Immature natural killer cell (primary cell): Measurements from ENCODE around the gene ARHGAP33. TPM values are rescaled to one million over a fixed set of nuclear protein-coding genes. Genes with fewer than 3 reads are reported as not detected.

ENCODE experiments used
- DNase-seq, 3 donors: peaks; one replicate each; pipeline ENCODE4 v3.0.0; 2022; ENCODE audit warnings: mixed read lengths in 1 of 3
- H3K27ac Mint-ChIP-seq, 6 donors: one replicate each; pipeline ENCODE4 v1.8.0; 2020; ENCODE audit warnings: mixed read lengths in 6 of 6, mild to moderate bottlenecking in 5 of 6, inconsistent platforms in 4 of 6, moderate library complexity in 3 of 6
- H3K27me3 Mint-ChIP-seq, 3 donors: one replicate each; pipeline ENCODE4 v1.8.0; 2020 to 2021; ENCODE audit warnings: low read depth in 3 of 3, mild to moderate bottlenecking in 3 of 3, mixed read lengths in 3 of 3, moderate library complexity in 3 of 3, inconsistent platforms in 1 of 3
- H3K36me3 Mint-ChIP-seq, 3 donors: one replicate each; pipeline ENCODE4 v1.8.0; 2020; ENCODE audit warnings: mixed read lengths in 3 of 3, inconsistent platforms in 2 of 3, mild to moderate bottlenecking in 2 of 3
- H3K4me1 Mint-ChIP-seq, 2 donors: one replicate each; pipeline ENCODE4 v1.8.0; 2020; ENCODE audit warnings: inconsistent platforms in 2 of 2, mild to moderate bottlenecking in 2 of 2, mixed read lengths in 2 of 2, moderate library complexity in 1 of 2
- H3K4me3 Mint-ChIP-seq, 5 donors: one replicate each; pipeline ENCODE4 v1.8.0; 2020; ENCODE audit warnings: mild to moderate bottlenecking in 5 of 5, mixed read lengths in 5 of 5, inconsistent platforms in 3 of 5, moderate library complexity in 3 of 5
- H3K9me3 Mint-ChIP-seq, 6 donors: one replicate each; pipeline ENCODE4 v1.8.0; 2020; ENCODE audit warnings: mild to moderate bottlenecking in 6 of 6, mixed read lengths in 6 of 6, inconsistent platforms in 4 of 6, moderate library complexity in 3 of 6
- polyA plus RNA-seq, 3 donors: library from polyadenylated mRNA; unstranded; fragments of 300-500 nt; fragmentation: Illumina TruSeq; gene quantifications; one replicate each; pipeline ENCODE4 v1.2.3, GENCODE V29; 2021

The ARHGAP33 gene
- polyA plus RNA-seq, 3 donors from 2014 or later, result 0.37 TPM; not detected in 2

DNA sequence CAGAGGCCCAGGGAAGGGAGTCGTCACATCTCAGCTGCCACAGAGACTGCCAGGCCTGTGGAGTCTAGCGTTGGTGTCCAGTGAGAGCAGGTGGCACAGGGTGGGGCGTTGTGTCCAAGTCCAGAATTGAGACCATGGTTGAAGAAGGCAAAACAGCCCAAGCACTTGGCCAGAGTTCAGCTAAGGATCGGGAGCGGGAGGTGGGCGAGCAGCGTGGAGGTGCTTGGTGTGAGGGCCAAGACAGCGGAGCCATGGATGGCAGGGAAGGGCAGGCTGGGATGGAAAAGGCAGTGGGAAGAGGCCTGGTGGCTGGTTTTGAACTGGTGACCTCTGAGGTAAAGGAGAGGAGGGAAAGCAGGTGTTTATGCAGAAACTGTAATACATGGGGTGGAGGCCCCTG is 41.1 kb upstream of the ARHGAP33 start:
- Mint-ChIP-seq H3K4me3 (no peak overlapping the region), H3K4me1 (peaks cover 0 to 3% of the 10 kb centered on the region in 2 donors), H3K27me3 (peaks cover 0 to 3% (median 3%) of the 10 kb centered on the region in 3 donors), H3K27ac (peak overlapping the region in 5 of 6 donors; percentile 16 to 76 (median 64)), H3K9me3 (no peaks in the 10 kb centered on the region), H3K36me3 (peaks cover 9 to 20% (median 9%) of the 10 kb centered on the region in 3 donors)
- no peak for DNase-seq

DNA sequence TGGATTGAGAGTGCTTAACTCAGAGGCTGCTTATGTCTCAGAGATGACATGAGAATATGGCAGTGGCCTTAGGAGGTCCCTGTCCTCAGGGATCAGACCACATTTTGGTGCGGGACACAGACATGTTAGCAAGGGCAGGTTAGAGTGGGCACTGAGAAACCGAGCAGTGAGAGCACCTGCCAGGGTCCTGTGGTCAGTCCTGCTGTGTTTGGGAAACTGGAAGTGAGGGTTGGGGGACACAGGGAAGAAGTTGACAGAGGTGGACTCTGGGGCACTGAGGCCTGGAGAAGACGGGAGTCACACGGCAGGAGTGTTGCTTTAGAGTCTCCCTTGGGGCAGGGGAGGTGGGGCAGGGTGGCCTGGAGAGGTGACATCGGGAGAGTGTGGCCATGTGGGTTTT is 40.5 kb upstream of the ARHGAP33 start:
- Mint-ChIP-seq H3K4me1 (peaks cover 0 to 5% of the 10 kb centered on the region in 2 donors), H3K9me3 (no peaks in the 10 kb centered on the region), H3K27me3 (peaks cover 0 to 3% (median 3%) of the 10 kb centered on the region in 3 donors), H3K27ac (peak overlapping the region in 3 of 6 donors; percentile 35 to 76 (median 40)), H3K36me3 (peaks cover 5 to 16% (median 9%) of the 10 kb centered on the region in 3 donors), H3K4me3 (no peak overlapping the region)
- no peak for DNase-seq

DNA sequence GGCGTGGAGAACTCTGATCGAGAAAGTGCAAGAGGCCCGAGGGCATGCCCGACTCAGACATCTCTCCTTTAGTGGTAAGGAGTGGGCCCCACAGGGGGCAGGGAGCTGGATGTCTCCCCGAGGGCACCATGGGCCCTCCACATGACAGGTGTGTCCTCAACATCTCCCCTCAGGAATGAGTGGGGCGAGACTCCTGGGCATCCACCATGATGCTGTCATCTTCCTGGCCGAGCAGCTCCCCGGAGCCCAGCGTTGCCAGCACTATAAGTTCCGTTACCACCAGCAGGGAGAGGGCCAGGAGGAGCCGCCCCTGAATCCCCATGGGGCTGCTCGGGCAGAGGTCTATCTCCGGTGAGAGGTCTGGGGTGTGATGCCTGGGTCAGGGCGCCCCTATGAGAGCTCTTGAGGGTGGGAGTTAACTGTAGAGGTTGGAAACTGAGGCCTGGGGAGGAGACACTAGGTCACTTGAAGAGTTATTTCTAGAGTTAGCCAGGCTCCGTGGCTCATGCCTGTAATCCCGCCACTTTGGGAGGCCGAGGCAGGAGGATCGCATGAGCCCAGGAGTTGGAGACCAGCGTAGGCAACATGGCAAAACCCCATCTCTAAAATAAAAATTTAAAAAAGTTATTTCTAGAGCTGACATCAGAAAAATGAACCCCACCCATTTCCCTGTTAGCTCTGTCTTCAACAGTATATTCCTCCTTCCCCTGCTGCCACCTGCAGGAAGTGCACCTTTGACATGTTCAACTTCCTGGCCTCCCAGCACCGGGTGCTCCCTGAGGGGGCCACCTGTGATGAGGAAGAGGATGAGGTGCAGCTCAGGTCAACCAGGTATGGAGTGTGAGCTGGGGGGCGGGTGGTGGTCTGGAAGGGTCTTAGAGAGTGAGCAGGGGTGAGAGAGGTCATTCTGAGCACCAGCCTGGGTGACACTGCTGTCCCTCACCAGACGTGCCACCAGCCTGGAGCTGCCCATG is 38.2 kb upstream of the ARHGAP33 start:
- DNase-seq, result no peak
- Mint-ChIP-seq H3K9me3 (no peaks in the 10 kb centered on the region), H3K4me1 (peaks cover 14 to 17% of the 10 kb centered on the region in 2 donors), H3K27me3 (peaks cover 3 to 9% (median 7%) of the 10 kb centered on the region in 3 donors), H3K4me3 (no peak overlapping the region), H3K36me3 (peaks cover 0 to 11% (median under 1%) of the 10 kb centered on the region in 3 donors), H3K27ac (no peak overlapping the region)

DNA sequence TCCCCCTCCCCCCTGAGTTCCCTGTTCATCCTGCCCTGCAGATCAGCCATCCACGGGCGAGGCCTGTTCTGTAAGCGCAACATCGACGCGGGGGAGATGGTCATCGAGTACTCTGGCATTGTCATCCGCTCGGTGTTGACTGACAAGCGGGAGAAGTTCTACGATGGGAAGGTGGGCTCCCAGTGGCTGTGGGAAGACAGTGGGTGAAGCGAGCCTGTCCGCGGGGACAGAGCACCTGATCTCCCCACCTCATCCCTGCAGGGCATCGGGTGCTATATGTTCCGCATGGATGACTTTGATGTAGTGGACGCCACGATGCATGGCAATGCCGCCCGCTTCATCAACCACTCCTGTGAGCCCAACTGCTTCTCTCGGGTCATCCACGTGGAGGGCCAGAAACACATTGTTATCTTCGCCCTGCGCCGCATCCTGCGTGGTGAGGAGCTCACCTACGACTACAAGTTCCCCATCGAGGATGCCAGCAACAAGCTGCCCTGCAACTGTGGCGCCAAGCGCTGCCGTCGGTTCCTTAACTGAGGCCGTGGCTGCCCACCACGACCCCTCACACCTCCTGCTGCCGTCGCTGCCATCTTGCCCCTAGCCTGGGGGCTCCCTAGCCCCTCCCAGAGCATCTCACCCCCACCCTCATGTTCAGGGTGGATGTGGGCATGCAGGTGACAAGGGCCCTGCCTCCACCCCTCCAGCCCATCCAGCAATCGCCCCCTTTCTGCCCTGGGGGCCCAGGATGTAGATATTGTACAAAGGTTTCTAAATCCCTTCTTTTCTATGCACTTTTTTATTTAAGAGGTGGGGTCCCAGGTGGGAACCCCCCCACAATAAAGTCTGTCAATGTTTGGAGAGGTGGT is 37.1 kb upstream of the ARHGAP33 start:
- peaks cover 0 to 11% (median 5%) of the 10 kb centered on the region in 3 donors for H3K36me3 Mint-ChIP-seq
- peak overlapping the region in 3 of 6 donors; percentile 28 to 48 (median 45) for H3K27ac Mint-ChIP-seq
- no peaks in the 10 kb centered on the region for H3K9me3 Mint-ChIP-seq
- DNase-seq, result no peak
- peaks cover 21 to 25% of the 10 kb centered on the region in 2 donors for H3K4me1 Mint-ChIP-seq
- H3K27me3 Mint-ChIP-seq, result peaks cover 6 to 9% (median 7%) of the 10 kb centered on the region in 3 donors
- H3K4me3 Mint-ChIP-seq, result peak overlapping the region in 3 of 5 donors; percentile 30 to 94 (median 54)

DNA sequence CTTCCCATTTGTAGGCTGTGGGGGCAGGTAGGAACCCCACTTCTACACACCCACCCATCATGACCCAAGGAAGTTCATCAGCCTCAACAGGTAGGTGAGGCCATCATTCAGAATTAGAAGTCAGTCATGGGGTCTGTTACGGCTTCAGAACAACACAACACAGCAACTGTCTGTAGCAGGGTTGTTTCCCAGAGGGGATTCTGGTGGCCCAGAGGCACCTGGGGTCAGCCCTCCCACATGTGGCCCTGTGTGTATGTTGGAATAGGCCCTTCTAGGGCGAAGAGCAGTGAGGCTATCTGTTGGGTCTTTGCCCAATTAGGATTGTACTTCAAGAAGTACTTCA is 36.5 kb upstream of the ARHGAP33 start:
- Mint-ChIP-seq H3K36me3 (peaks cover 0 to 11% (median 5%) of the 10 kb centered on the region in 3 donors), H3K4me1 (peaks cover 24 to 28% of the 10 kb centered on the region in 2 donors), H3K9me3 (no peaks in the 10 kb centered on the region), H3K4me3 (peak overlapping the region in 3 of 5 donors; percentile 30 to 94 (median 54)), H3K27ac (peak overlapping the region in 3 of 6 donors; percentile 28 to 48 (median 45)), H3K27me3 (peaks cover 6 to 9% (median 7%) of the 10 kb centered on the region in 3 donors)
- no peak for DNase-seq

DNA sequence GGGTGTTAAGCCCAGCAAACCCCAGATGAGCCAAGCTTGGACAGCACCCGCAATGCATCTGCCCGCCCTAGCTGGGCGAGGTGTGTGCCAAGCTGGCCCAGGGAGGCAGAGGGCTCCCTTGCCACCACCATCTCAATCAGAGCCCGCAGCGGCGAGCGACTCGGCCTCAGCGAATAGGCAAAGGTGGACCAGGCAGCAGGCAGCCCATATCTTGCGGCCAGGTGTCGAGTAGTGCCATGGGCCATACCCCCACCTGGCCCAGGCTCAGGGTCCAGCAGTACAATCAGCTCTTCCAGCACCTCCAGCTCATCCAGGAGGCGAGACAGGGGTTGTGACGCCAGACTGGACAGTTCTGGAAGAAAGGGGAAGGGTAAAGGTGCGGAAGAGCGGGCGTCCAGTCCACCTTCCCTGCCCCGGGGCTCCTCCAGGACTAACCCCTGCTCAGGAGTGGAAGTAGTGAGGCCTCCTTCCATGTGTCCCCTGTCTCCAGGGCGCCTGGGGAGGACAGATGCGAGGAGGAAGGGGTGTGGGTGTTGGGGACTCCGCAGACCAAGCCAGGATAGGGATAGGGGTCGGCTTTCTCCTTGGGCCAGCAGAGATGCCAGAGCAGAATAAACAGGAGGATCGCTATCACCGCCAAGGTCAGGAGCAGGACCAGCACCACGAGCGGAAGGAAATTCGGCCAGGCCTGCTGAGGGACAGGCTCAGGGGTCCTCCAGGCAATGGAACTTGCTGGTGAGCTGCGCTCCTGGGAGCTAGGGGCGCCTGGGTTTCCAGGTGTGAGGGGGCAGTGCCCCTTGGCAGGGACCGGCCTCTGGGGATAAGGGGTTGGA is 35.9 kb upstream of the ARHGAP33 start:
- H3K27me3 Mint-ChIP-seq, result peaks cover 4 to 9% (median 6%) of the 10 kb centered on the region in 3 donors
- no peaks in the 10 kb centered on the region for H3K9me3 Mint-ChIP-seq
- H3K27ac Mint-ChIP-seq, result peak overlapping the region in 2 of 6 donors; percentile 34 to 45
- peak overlapping the region; percentile 49 to 97 (median 87) for H3K4me3 Mint-ChIP-seq
- peaks cover 0 to 7% (median 5%) of the 10 kb centered on the region in 3 donors for H3K36me3 Mint-ChIP-seq
- DNase-seq, result no peak
- H3K4me1 Mint-ChIP-seq, result peaks cover 31 to 34% of the 10 kb centered on the region in 2 donors

DNA sequence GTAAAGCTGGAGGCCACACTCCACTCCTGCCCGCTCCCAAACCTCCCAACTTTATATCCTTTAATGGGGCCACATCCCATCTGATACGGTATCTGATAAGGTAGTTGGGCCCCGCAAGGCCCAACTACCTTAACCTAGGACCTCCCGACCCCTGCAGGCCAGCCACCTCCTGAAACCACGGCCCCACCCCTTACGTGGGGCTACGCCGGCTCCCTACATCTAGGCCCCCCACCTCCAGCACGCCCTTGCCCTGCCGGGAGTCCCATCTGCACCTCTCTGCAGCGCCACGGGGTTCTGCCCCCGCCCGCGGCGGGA is 35.3 kb upstream of the ARHGAP33 start:
- Mint-ChIP-seq H3K4me1 (peaks cover 34 to 38% of the 10 kb centered on the region in 2 donors), H3K27ac (peak overlapping the region in 3 of 6 donors; percentile 36 to 94 (median 90)), H3K36me3 (peaks cover 0 to 7% (median 5%) of the 10 kb centered on the region in 3 donors), H3K9me3 (no peaks in the 10 kb centered on the region), H3K4me3 (peak overlapping the region; percentile 87 to 97 (median 94)), H3K27me3 (peaks cover 7 to 12% (median 8%) of the 10 kb centered on the region in 3 donors)
- no peak for DNase-seq

DNA sequence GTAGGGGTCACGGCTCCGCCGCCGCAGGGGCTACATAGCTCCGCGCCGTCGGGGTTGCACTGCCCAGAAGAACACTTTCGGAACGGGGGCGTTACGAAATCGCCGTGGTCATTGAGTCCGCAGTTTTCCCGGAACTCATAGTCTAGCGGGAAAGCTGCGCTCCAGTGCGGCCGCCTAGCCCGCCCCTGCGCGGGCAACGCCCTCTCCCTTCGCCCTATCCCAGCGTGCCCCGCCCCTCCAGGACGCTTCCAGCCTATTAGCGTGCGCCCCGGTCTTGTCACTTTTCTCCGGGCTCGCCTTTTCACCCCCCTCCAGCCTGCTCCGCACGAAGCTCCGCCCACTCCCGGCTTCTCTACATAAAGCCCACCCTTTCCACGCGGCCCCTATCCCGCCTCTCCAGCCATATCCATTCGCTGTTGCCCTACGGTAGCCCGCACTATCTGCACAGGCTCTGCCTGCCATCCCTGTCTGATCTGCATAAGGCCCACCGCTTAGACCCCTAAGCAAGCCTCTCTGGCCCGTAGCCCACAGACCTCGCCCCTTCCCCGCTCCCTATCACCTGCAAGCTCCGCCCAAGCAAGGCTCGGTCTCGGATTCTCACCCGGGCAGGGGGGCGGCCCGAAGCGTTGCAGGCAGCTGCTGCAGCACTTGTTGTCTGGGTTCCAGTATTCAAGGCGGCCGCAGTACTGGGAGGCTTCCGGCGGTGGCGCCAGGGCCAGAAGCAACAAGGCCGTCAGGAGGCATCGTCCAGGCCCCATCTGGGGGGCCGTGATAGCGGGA is 34.8 kb upstream of the ARHGAP33 start:
- Mint-ChIP-seq H3K4me1 (peaks cover 39 to 42% of the 10 kb centered on the region in 2 donors), H3K4me3 (peak overlapping the region; percentile 87 to 97 (median 94))

DNA sequence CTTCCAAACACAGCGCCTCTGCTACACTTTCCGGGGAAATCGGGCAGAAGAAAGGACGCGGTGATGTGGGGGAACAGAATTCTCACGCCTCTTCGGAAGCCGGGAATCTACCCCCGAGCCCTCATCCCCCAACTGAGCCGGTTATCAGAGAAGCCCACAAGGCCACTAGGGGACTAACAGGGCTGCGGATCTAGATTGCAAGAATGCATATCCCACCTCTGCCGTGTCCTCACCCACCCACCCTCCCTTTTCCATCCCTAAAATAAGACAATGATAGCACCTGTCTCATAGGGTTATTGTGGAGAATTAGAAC is 34.2 kb upstream of the ARHGAP33 start:
- Mint-ChIP-seq H3K4me3 (peak overlapping the region; percentile 87 to 98 (median 94)), H3K27me3 (peaks cover 10 to 14% (median 13%) of the 10 kb centered on the region in 3 donors), H3K36me3 (peaks cover 0 to 5% (median 3%) of the 10 kb centered on the region in 3 donors), H3K9me3 (no peaks in the 10 kb centered on the region), H3K4me1 (peaks cover 44 to 48% of the 10 kb centered on the region in 2 donors), H3K27ac (peak overlapping the region; percentile 85 to 95 (median 93))
- DNase-seq, result no peak

More for the DNA sequence above, 34.8 kb upstream of the ARHGAP33 start:
- peak overlapping the region; percentile 85 to 94 (median 91) for H3K27ac Mint-ChIP-seq
- H3K9me3 Mint-ChIP-seq, result no peaks in the 10 kb centered on the region
- peak; percentile 92 to 93 (median 92) for DNase-seq
- peaks cover 10 to 14% (median 13%) of the 10 kb centered on the region in 3 donors for H3K27me3 Mint-ChIP-seq
- H3K36me3 Mint-ChIP-seq, result peaks cover 0 to 5% (median 5%) of the 10 kb centered on the region in 3 donors

DNA sequence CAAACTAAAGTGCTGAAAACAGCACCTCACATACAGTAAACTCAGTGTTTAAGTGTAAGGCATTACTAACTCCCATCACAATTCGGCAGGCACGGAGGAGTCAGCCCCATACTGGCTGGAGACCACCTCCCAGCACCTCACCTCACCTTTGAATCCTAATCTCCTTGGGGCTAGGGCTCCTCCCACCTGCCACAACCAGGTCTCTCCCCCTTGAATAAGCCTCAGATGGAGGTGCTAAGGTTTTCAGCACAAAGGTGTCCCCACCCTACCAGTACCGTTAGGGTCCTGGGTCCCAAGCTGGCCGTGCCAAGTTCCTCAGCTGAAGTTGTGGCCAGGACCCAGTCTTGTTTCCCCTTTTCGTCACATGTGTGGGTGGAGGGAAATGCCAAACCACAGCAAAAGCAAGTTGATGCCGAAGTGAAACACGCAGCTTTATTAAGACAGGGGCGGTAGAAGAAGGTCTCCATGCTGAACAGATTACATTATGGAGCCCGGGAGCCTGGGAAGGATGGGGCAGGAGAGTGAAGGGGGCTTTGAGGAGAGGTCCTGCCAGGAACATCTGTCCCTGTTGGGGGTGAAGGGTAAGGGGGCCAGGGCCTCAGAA is 33.1 kb upstream of the ARHGAP33 start, which contains the start of gene IGFLR1:
Gene IGFLR1 (minus strand): TSS at position 332 of the 604 bp plus-strand sequence. CDS start 1,272 bp downstream, outside the sequence.
- H3K4me3 Mint-ChIP-seq, result peak within 1 kb of the TSS; percentile 87 to 98 (median 92)
- DNase-seq, result peak; percentile 62 to 65 (median 63)
- peaks cover 10 to 14% (median 13%) of the 10 kb centered on the region in 3 donors for H3K27me3 Mint-ChIP-seq
- H3K36me3 Mint-ChIP-seq, result peaks cover 0 to 5% (median 0%) of the 10 kb centered on the region in 3 donors
- H3K9me3 Mint-ChIP-seq, result no peaks in the 10 kb centered on the region
- H3K4me1 Mint-ChIP-seq, result peaks cover 52 to 54% of the 10 kb centered on the region in 2 donors
- H3K27ac Mint-ChIP-seq, result peak within 1 kb of the TSS; percentile 90 to 98 (median 95)

DNA sequence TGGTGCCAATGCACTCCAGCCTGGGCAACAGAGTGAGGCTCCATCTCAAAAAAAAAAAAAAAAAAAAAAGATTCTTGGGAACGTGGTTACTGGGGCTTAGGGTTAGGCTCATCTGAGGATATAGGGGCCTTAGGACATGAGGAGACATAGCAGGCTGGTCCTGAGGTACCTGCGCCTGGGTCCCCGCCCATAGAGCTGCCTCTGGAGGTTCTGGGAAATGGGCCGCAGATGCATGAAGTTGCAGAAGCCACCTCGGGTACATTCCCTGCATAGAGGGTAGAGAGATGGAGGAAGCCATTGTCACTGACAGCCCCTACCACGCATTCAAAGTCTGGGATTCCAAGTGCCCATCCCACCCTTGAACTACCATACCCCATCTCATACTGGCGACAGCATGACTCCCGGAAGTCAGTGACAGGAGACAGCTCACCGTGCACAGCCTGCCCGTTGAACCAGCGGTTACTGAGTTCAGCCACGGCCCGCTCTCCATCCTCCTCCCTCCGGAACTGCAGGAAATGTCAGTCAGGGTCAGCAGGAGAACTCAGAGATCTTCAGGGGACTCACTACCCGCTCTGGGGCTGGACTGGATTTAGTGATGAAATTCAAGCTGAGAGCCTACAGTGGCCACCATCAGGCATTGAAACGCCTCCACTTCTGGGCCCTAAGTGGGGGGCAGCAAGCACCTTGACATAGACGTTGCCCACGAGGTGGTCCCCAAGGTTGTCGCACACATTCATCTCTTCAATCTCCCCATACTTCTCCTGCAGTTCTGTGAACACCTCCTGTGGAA is 31.5 kb upstream of the ARHGAP33 start:
- Mint-ChIP-seq H3K27me3 (peaks cover 13 to 14% (median 13%) of the 10 kb centered on the region in 3 donors), H3K9me3 (no peaks in the 10 kb centered on the region), H3K4me1 (peaks cover 67 to 68% of the 10 kb centered on the region in 2 donors), H3K4me3 (peak overlapping the region; percentile 96 to 99 (median 98)), H3K36me3 (peaks cover 0 to 5% (median 0%) of the 10 kb centered on the region in 3 donors), H3K27ac (peak overlapping the region; percentile 98 to 100 (median 99))
- DNase-seq, result no peak
